Amygdala (tissue), 56 donors: Measurements from ENCODE around the gene PGC.

Experiments used
- DNase-seq, 56 donors: peaks; one replicate each; lab custom pipeline; 2025; lab: John Stamatoyannopoulos, UW

PGC gene

DNA sequence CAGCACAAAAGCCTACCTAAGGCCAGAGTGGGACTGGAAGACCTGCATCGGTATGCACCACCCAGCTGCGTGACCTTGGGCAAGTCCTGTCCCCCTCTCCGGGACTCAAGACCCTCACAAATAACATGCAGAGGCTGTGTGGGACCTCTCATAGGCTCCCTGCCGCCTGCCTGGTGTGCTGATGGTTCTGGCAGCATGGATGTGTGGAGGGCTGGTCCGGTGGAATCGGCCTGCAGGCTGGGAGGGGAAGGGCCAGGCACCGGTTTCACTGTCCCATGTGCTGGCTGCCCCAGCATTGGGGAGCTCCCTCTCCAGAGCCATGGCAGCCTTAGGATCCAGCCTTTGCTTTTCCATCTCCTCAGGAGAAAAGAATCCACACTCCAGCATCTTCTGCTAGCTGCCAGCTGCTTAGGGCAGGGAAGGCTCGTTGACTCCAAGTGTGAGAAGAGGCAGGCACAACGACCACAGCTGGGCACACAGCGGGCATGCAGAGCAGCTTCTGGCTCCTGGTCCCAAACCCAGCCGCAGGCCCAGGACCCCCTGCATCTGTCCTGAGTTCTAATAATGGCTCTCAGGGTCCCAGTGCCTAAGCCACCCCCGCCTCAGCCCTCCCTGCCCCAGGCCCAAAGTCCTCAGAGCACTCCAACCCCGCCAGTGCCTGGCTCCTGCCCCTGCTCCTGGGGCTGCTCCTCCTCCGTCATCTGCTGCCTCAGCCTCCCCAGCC lies 44.3 kb downstream of the PGC start:
- DNase-seq, result peak in 1 of 56 donors; percentile 15

DNA sequence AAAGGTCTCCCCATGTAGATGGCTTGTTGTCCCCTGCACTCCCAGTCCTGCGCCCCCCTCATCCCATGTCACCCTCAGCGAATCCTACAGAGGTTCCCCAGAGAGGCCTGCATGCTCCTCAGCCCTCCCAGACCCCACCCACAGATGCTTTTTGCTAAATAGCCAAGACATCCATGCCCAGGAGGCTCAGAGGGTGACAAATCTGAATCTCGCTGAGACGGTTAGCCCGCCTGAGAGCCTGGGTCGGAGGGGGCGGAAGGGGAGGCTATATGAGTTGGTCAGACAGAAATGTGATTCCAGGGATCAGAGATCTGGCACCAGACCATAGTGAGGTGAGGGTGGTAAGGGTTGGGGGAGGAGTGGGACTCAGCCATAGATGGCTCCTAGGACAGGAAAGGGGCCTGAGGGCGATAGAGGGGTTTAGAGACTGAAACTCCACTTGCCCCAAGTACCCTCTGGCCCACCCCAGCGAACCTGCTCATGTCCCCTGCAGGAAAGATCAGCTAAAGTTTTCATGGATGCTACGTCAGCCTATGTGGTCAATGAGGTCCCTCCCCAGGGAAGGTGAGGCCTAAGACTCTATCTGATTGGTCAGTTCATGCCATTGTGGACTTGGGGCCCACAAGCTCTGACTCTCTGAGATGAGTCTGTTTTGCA lies 45.0 kb downstream of the PGC start:
- DNase-seq, result no peak

- peak in 20 of 56 donors; percentile 18 to 68 (median 46) for DNase-seq
These were observed 46.5 kb downstream of the PGC start for GRCh38 chr6:41700463-41701347.

DNA sequence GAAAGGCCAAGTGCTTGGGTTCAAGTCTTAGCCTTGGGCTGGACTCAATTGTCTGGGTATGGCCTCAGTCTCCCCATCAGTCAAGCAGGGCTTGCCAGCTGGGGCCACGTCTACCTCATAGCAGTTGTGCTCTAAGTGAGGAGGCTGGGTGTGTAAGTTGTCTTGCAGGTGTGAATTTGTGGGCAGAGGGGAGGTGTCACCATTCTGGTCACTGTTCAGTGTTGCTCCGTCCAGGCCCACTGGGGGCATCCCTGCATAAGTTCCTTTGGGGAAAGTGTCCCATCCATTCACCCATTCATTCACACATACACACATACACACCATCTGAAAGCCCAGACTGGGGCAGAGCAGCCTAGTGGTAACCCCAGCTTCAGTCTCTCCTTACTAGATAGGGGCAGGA lies 48.1 kb downstream of the PGC start:
- no peak for DNase-seq

- DNase-seq, result peak in 1 of 56 donors; percentile 18
These were observed 49.1 kb downstream of the PGC start for GRCh38 chr6:41697861-41698781.

DNA sequence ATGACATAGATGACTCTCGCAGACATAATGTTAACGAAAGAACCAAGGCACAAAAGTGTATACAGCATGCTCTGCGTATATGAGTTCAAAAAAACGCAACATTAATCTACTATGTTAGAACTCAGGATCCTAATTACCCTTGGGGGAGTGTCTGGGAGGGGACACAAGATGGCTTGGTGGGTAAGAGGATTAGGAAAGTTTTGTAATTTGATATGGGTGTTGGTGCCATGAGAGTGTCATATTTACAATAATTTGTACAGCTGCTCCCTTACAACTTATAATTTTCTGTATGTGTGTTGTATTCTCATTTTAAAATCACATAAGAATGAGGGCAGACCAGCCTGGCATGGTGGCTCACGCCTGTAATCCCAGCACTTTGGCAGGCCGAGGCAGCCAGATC lies 50.4 kb downstream of the PGC start:
- no peak for DNase-seq

- peak in 13 of 56 donors; percentile 22 to 51 (median 35) for DNase-seq
These were observed 51.4 kb downstream of the PGC start for GRCh38 chr6:41695825-41696224.

- DNase-seq, result peak in 5 of 56 donors; percentile 24 to 53 (median 50)
These were observed 52.2 kb downstream of the PGC start for GRCh38 chr6:41694815-41695526.

DNA sequence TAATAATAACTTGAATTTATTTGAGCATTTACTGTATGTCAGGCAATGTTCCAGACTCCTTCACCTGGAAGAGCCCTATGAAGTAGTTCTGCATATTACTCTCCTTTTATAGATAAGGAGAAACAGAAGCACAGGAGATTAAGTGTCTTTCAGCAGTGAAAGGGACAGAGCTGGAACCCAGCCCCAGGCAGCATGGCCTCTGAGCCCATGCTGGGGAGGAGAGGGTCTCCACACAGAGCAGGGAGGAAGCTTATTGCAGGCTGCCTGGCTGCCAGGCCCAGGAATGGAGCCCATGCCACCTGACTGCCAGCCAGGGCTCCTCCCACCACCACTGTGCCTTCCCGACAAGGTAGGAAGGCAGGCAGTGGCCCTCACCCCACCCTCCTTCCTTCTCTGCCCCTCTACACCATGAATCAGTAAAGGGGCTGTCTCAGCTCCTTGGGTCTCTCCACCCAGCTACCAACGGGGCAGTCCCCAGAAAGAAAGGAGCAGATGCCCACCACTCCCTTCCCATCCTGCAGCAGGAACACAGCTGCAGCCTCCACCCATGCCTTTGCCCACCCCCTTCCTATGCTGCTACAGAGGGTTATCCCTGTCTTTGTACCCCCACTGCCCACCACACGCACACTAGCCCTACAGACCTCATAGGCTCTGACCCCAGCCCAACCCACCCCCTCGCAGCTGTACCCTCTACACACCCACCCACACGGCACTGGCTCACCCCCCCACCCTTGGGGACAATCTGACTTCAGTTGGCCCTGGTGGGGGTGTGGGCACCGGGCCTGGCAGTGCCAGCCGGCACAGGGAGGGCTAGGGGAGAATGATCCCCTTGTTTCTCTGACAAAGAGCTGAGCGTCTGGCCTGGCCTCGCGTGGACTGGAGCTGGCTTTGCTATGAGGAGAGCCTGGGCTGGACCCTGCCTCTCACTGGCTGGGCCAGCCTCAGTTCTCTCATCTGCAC lies 53.6 kb downstream of the PGC start:
- peak in 55 of 56 donors; percentile 43 to 97 (median 87) for DNase-seq

GRCh38 chr6:41692730-41693129 lies 54.5 kb downstream of the PGC start:
- DNase-seq, result no peak

DNA sequence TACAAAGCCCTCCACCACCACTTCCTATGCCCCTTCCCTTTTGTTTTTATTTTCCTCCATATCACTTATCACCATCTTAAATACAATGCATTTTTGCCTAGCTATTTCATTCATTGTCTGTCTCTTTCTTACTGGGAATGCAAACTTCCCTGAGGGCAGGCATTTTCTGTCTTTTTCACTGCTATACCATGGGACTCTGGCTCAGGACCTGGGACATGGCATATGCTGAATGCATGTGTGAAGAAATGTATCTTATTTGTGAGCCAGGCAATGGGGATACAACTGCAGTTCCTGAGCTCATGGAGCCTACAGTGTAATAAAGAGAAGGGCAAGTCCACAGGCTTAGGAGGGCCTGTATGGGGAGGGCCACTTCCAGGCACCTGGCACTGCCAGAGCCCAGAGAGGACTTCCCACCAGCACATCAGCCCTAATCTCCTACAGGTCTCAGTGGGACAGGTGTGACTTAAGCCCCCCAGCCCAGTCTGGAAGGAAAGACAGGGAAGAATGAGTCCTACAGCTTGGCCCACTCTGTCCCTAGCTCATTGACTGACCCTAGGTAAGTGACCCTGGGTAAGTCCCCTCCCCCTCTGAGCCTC lies 55.0 kb downstream of the PGC start:
- no peak for DNase-seq

DNA sequence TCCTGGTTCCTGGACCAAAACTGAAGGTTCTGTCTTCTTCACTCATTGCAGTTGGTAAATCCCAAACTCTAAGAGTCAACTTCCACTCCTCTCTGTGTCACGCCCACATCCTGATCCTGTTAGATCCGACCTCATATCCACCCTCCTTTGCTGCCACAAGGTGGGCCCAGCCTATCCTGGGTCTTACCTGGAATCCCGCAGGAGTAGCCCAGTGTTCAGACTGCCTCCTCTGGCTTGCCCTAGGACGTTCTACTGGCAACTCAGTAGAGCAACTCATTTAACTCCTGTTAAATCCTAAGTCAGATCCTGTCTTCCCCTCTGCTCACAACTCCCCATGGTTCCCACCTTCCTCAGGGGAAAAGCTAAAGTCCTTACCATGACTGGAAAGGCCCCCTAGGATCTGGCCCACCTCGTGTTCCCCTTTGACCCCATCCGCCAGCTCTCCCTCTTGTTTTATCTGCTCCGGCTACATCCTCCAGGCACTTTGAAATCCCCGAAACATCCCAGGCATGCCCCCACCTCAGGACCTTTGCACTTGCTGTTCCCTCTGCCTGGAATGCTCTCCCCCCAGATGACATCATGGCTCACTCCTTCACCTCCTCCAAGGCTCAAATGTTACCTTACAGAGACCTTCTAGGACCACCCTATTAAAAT lies 55.6 kb downstream of the PGC start:
- DNase-seq, result no peak

GRCh38 chr6:41690541-41691330 lies 56.5 kb downstream of the PGC start:
- no peak for DNase-seq

- peak in 1 of 56 donors; percentile 41 for DNase-seq
These were observed 57.8 kb downstream of the PGC start for GRCh38 chr6:41689171-41690008.

DNA sequence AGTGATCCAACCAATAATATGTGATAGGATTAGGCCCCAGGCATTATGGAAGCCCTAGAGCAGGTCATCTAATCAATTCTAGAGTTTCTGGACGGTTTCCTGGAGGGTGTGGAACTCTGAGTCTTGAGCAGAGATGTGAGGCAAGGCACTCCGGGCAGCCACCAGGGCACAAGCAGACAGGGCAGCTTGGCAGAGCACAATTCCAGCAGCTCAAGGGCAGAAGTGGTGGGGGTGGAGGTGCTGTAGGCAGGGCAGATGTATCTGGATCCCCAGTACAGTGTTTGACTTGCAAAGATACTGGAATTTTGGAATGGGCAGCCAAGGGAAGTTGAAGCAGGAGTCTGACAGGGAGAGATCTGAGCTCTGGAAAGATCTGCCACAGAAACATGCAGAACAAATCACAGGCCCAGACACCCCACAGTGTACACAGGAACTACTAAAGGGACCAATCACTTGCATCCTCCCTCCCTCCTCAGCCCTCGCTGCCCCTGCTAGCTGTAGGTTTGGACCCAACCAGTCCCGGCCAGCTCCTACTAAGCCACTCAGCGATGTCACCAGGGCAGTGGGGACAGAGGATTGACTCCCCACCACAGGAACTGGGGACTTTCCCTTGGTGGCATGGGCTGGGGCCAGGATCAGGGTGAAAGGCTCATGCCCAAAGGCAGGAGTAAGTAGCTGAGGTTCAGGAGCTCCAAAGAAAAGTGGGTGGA lies 58.8 kb downstream of the PGC start:
- peak in 1 of 56 donors; percentile 39 for DNase-seq
